Activated CD4-positive, alpha-beta T cell treated with anti-CD3 and anti-CD28 coated beads, Interleukin-2, amount 10 ng/mL, durations not matched to agents 7 days and 5 days (primary cell): ENCODE measurements around the gene MTSS2. TPM values are rescaled to one million over a fixed set of nuclear protein-coding genes. Genes with fewer than 3 reads are reported as not detected.

Experiments used
- CTCF ChIA-PET: fragments of 350-600 bp; sonication (Branson Sonifier 250); formaldehyde crosslinking; loops from one replicate; lab custom pipeline; 2021; ENCODE audit warnings: antibody characterized with exemption; lab: Charles Lee
- POLR2A ChIA-PET: fragments of 350-600 bp; sonication (Branson Sonifier 250); formaldehyde crosslinking; loops from one replicate; lab custom pipeline; 2021; ENCODE audit warnings: antibody characterized with exemption; lab: Charles Lee
- DNase-seq: peaks from one replicate; pipeline ENCODE4 v3.0.0-alpha.2; 2020
- H3K27ac Mint-ChIP-seq: one replicate; pipeline ENCODE4 v1.8.0; 2021; ENCODE audit warnings: mild to moderate bottlenecking, moderate library complexity, mixed read lengths
- H3K27me3 Mint-ChIP-seq: one replicate; pipeline ENCODE4 v1.8.0; 2021; ENCODE audit warnings: mixed read lengths
- H3K36me3 Mint-ChIP-seq: one replicate; pipeline ENCODE4 v1.8.0; 2021; ENCODE audit warnings: low read depth, mixed read lengths
- H3K4me1 Mint-ChIP-seq: one replicate; pipeline ENCODE4 v1.8.0; 2021; ENCODE audit warnings: mixed read lengths
- H3K4me3 Mint-ChIP-seq: one replicate; pipeline ENCODE4 v1.8.0; 2021; ENCODE audit warnings: mild to moderate bottlenecking, moderate library complexity, mixed read lengths
- H3K9me3 Mint-ChIP-seq: one replicate; pipeline ENCODE4 v1.8.0; 2021; ENCODE audit warnings: mixed read lengths
- total RNA-seq, 2 experiments: library from RNA; stranded (reverse); gene quantifications; one replicate each; pipeline ENCODE4 v1.2.3, GENCODE V29; 2021

MTSS2 gene
- total RNA-seq, 2 experiments from 2014 or later = 7.1 to 9.2 TPM

- no peak for DNase-seq
- Mint-ChIP-seq H3K27ac (peak overlapping the region; percentile 46), H3K9me3 (no peaks in the 10 kb centered on the region), H3K4me1 (peaks cover 21% of the 10 kb centered on the region), H3K27me3 (peaks cover 13% of the 10 kb centered on the region), H3K36me3 (no peaks in the 10 kb centered on the region), H3K4me3 (peak overlapping the region; percentile 62)
- POLR2A ChIA-PET = no interaction called here
- CTCF ChIA-PET = interaction anchor here (1.9 kb wide), 1 partner anchor 84 kb away, joined by 9 read pairs; no protein-coding TSS in a partner anchor
These were observed 686 bp upstream of the MTSS2 start for GRCh38 chr16:70686376-70687101.

DNA sequence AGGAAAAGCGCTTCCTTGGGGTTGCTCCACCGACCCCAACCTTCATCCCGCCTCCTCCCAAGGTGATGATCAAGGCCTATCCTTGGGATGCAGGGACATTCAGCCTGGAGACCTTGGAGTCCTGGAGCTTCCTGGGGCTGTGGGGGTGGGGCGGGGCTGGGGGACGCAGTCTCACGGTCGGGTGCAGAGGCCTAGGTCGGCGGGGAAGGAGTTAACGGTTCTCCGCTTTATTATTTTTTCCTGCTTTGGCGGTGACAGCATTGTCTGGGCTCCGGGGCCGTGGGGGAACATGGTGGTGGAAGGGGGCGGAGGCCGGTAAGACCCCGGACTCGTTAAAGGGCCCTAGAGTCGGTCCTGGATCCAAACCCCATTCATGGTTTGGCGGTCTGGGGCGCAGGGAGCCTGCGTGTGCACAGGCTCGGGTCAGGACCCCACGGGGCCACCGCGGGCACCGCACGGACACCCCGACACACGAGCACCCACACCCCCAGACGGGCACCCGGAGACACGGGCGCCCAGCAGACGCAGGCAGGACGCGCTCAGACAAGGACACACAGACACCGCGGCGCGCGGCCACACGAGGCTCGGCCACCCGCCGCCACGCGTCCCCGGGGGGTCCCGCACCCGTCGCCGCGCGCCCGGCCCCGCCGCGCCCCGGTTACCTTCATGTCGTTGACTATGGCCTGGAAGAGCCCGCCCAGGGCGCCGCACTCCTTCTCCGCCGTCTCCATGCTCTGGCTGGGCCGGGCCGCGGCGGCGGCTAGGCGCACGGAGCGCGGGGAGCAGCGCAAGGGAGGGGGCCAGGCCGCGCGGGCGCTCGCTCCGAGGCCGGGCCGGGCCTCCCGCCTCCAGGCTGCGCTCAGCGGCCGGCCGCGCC is 554 bp downstream of the MTSS2 start:
- ChIA-PET POLR2A (no interaction called here), CTCF (interaction anchor here (0.7 kb wide), 1 partner anchor 60 kb away, joined by 3 read pairs; no protein-coding TSS in a partner anchor)
- no peak for DNase-seq
- Mint-ChIP-seq H3K27ac (no peak overlapping the region), H3K27me3 (peaks cover 13% of the 10 kb centered on the region), H3K36me3 (no peaks in the 10 kb centered on the region), H3K4me3 (peak overlapping the region; percentile 56), H3K9me3 (no peaks in the 10 kb centered on the region), H3K4me1 (peaks cover 24% of the 10 kb centered on the region)

GRCh38 chr16:70684146-70685060 is 1.4 kb downstream of the MTSS2 start:
- no peak for DNase-seq
- Mint-ChIP-seq H3K27me3 (peaks cover 13% of the 10 kb centered on the region), H3K27ac (no peak overlapping the region), H3K9me3 (no peaks in the 10 kb centered on the region), H3K4me3 (peak overlapping the region; percentile 56), H3K36me3 (no peaks in the 10 kb centered on the region), H3K4me1 (peaks cover 17% of the 10 kb centered on the region)
- CTCF ChIA-PET = interaction anchor here (0.7 to 1.4 kb wide), 2 partner anchors 15 to 60 kb away, joined by 3 read pairs; no protein-coding TSS in a partner anchor
- POLR2A ChIA-PET = no interaction called here

GRCh38 chr16:70683146-70683944 is 2.5 kb downstream of the MTSS2 start:
- POLR2A ChIA-PET = no interaction called here
- Mint-ChIP-seq H3K4me3 (no peak overlapping the region), H3K27ac (no peak overlapping the region), H3K9me3 (no peaks in the 10 kb centered on the region), H3K27me3 (peaks cover 13% of the 10 kb centered on the region), H3K4me1 (peaks cover 17% of the 10 kb centered on the region), H3K36me3 (no peaks in the 10 kb centered on the region)
- no peak for DNase-seq
- CTCF ChIA-PET = interaction anchor here (0.6 to 1.4 kb wide), 3 partner anchors 14 to 84 kb away, joined by 3 to 5 read pairs (median 4); no protein-coding TSS in a partner anchor

DNA sequence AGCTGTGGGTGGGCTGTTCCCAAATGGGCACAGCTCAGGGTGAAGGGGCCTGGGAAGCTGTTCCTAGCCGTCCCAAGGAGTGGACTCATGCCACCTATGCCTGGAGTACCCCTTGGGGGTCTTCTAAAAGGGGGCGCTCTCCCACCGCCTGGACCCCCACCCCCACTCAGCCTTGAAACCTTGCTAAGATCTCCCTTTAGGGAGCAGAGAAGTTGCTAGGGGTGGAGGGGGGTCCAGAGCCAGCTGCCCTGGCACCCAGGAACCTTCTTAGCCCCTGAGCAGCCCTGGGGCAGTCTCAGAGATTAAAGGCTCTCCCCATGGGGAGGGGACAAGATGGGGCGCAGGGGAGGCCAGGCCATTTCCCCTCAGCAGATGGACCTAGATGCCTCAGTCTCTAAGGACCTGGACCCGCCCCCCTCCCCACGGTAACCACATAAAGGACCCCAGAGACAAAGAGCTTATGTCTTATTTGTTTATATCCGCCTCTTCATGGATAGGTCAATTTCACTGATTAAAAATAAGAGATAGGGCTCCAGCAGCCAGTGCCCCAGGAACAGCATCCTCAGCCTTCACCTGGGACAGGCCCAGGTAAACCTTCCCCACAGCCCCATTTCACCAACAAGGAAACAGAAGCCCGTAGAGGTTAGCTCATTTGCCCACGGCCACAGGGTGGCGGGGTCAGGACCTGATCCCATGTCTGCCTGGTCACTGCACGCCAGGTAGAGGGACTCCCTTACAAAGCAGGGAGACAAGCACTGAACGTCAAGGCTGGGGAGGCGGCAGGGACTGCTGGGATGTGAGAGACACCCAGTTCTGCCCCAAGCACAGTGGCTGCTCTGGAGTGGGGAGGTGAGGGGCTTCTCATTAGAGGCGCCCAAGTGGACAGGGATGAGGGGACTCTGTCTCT is 3.4 kb downstream of the MTSS2 start:
- no peak for DNase-seq
- H3K36me3 Mint-ChIP-seq = no peaks in the 10 kb centered on the region
- H3K27ac Mint-ChIP-seq = no peak overlapping the region
- ChIA-PET POLR2A (no interaction called here), CTCF (interaction anchor here (0.6 to 1.4 kb wide), 3 partner anchors 13 to 85 kb away, joined by 3 to 5 read pairs (median 4); no protein-coding TSS in a partner anchor)
- H3K9me3 Mint-ChIP-seq = no peaks in the 10 kb centered on the region
- H3K4me1 Mint-ChIP-seq = peaks cover 19% of the 10 kb centered on the region
- no peak overlapping the region for H3K4me3 Mint-ChIP-seq
- peaks cover 13% of the 10 kb centered on the region for H3K27me3 Mint-ChIP-seq

GRCh38 chr16:70681382-70682238 is 4.2 kb downstream of the MTSS2 start:
- Mint-ChIP-seq H3K4me3 (no peak overlapping the region), H3K4me1 (peaks cover 16% of the 10 kb centered on the region), H3K36me3 (no peaks in the 10 kb centered on the region), H3K27ac (no peak overlapping the region), H3K9me3 (no peaks in the 10 kb centered on the region), H3K27me3 (peaks cover 12% of the 10 kb centered on the region)
- DNase-seq = no peak
- POLR2A ChIA-PET = no interaction called here
- CTCF ChIA-PET = interaction anchor here (0.6 to 3.4 kb wide), 3 partner anchors 36 to 89 kb away, joined by 3 to 11 read pairs (median 4); no protein-coding TSS in a partner anchor

DNA sequence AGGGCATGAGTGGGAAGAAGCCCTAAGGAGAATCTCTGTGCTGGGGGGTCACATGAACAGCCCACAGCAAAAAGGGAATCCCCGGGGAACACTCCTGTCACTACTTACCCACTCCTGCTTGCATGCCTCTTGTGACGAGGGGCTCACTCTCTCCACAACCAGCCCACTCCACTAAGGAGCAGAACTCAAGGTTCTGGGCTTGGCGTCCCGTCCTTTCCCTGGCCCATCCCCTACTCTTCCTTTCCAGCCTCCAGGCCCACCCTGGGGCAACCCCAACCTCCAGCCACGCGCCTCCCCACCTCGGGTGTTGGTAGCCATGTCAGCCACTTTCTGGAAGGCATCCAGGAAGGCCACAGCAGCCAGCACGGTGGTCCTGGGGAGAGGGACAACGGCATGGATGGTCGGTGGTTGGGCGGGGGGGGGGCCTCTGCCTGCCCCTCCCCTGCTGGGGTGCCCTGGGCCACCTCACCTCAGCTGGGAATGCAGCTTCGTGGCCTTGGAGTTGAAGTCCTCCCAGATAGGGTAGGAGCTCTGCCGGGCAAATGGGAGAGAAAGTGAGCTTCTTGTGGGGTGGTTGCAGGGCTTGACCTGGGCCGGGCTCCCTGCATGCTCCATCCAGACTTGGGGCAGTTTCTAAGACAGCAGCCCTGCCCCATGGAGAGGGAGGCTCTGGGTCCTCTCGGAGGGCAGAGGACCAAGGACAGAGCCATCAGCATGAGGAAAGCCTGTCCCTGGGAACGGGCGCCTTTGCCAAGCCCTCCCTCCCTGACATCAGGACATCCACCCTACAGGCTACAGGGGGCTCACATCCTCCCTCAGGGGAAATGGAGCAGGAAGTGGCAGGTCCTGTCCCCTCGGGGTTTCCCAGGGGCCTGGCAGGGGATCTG is 5.1 kb downstream of the MTSS2 start:
- POLR2A ChIA-PET = no interaction called here
- Mint-ChIP-seq H3K36me3 (no peaks in the 10 kb centered on the region), H3K9me3 (no peaks in the 10 kb centered on the region), H3K27me3 (peaks cover 9% of the 10 kb centered on the region), H3K27ac (peak overlapping the region; percentile 25), H3K4me1 (peaks cover 12% of the 10 kb centered on the region), H3K4me3 (no peak overlapping the region)
- CTCF ChIA-PET = interaction anchor here (0.6 to 3.4 kb wide), 4 partner anchors 19 to 90 kb away, joined by 3 to 11 read pairs (median 4); no protein-coding TSS in a partner anchor
- no peak for DNase-seq

DNA sequence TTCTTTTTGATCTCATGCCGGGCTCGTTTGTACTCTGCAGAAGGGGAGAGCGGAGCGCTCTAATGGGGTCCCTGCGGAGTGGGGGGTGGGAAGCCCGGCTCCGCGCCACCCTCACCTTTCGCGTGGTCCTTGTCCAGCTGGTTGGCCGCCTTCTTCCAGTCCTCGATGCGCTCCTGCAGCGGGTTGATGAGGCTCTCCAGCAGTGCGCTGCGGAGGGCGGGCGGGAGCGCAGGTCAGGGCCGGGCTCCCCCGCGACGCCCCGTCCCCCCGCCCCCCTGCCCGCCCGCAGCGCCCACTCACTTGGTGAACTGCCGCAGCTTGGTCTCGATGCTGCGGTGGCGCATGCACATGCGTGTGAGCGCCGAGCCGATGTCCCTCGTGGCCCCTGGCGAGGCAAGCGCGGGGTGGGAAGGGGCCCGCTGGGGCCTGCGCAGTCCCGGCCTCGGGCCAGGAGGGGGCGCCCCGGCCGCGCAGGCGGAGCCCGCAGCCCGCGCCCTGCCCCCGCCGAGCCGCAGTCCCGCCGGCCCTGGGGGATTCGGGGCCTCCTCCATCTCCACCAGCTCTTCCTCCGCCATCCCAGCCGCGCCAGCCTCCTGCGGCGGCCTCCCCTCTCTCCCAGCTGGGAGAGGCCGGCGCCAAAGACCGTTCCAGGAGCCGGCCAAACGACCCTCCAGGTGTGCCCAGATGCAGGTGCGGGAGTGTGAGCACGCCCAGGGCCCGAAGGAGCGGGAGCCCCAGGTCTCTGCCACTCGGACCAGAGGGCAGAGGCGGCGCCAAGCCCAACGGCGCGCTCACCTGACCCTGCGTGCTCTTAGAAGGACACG is 6.0 kb downstream of the MTSS2 start:
- CTCF ChIA-PET = interaction anchor here (0.6 to 3.4 kb wide), 10 partner anchors 11 to 91 kb away, joined by 3 to 11 read pairs (median 4); no protein-coding TSS in a partner anchor
- POLR2A ChIA-PET = no interaction called here
- no peak overlapping the region for H3K4me3 Mint-ChIP-seq
- H3K27ac Mint-ChIP-seq = no peak overlapping the region
- H3K4me1 Mint-ChIP-seq = peaks cover 12% of the 10 kb centered on the region
- H3K9me3 Mint-ChIP-seq = no peaks in the 10 kb centered on the region
- no peaks in the 10 kb centered on the region for H3K36me3 Mint-ChIP-seq
- DNase-seq = no peak
- H3K27me3 Mint-ChIP-seq = peaks cover 4% of the 10 kb centered on the region
